COLO668 (cell line): Measurements from ENCODE around the gene PPP1R1C.

Source experiments
- DNase-seq: peaks from one replicate; lab custom pipeline; 2025; ENCODE audit not compliant: unreplicated experiment; lab: John Stamatoyannopoulos, UW

Gene PPP1R1C

GRCh38 chr2:182098648-182099047 lies 113.0 kb downstream of the PPP1R1C start:
- DNase-seq, result no peak

DNA sequence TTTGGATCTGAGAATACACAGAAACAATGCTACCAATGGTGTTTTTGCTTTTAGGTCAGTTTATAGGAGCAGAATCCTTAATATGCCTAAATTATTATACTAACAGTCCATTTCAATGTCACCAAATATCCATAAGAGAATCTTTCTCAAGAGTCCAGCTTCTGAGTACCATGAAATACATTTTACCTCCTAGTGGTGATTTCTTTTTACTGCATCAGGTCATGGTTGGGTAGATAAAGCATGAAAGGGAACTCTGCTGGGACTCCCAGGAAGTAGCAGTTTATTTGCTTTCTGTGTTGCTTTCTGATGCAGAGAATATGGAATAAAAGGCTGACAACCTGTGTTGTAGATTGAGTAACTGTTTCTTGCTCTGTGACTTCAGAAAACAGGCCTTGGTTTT lies 115.6 kb downstream of the PPP1R1C start:
- DNase-seq, result no peak

DNA sequence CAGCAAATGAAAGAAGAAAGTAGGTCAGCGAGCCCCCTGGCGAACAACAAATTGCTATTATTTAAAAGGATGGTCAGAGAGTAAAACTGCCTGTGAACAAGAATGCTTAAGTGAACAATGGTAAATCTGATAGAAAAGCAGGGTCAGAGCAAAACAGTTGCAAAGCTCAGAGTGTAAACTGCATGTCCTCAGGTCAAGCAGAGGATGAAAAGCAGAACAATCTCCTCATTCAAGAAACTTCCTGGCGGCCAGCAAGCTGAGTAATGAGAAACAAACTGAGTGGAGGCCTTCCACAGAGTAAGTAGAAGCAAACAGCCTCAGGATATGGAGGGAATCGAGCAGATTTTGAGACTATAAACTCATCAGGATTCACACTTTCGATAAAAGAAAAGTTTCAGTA lies 117.9 kb downstream of the PPP1R1C start:
- DNase-seq, result no peak

DNA sequence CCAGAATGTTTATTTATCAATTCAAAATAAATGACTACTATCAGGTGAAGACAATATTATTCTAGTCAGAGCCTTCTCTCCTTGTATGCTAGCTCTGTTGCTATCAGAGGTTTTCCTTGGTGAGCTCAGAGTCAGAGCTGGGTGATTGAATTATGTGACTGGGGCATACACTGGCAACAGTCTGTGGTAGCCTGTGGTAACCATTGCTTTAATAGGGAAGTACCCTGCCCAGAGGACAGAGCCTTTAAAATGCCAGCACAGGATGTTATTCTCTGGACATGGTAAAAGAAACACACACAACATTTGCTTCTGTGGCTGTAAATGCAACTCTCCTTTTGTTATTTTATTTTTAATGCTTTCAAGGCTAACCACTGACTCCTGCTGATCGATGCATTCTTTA lies 124.7 kb downstream of the PPP1R1C start:
- no peak for DNase-seq

DNA sequence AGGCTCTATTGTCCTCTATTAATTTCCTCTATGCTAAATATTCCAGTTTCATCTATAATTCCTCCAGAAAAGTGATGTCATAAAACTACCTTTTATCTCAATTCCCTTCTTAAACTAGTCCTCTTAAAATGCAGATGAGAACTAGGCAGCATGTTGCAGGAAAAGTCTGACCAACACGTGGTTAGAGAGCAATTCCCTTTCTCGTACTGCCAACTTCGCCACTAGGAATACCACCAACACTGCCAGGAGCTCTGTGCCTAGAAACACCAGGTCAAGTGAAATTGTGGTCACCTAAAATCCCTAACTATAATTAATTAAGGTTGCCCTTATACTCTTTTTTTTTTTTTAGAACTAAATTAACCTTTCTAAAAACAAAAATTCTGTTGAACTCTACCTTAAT lies 127.7 kb downstream of the PPP1R1C start:
- no peak for DNase-seq

- no peak for DNase-seq
Measured at GRCh38 chr2:182115258-182115657, 129.6 kb downstream of the PPP1R1C start.

GRCh38 chr2:182116774-182117173 lies 131.1 kb downstream of the PPP1R1C start:
- no peak for DNase-seq

DNA sequence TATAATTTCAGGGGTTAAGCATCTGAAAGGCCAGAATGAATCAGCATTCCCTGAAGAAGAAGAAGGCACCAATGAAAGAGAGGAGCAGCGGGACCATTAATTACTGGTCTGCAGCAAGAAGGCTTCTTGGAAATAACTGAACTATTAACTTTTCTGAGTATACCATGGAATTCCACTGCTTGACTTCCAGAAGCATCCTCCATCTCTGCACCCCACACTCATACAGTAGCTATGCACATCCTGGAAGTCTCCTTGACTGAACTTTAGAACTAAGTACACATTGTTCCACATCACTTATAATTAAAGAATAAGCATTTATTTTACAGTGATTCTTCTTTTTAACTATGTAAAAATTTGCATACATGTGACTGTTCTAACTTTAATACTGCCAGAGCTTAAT lies 131.5 kb downstream of the PPP1R1C start:
- DNase-seq, result no peak

DNA sequence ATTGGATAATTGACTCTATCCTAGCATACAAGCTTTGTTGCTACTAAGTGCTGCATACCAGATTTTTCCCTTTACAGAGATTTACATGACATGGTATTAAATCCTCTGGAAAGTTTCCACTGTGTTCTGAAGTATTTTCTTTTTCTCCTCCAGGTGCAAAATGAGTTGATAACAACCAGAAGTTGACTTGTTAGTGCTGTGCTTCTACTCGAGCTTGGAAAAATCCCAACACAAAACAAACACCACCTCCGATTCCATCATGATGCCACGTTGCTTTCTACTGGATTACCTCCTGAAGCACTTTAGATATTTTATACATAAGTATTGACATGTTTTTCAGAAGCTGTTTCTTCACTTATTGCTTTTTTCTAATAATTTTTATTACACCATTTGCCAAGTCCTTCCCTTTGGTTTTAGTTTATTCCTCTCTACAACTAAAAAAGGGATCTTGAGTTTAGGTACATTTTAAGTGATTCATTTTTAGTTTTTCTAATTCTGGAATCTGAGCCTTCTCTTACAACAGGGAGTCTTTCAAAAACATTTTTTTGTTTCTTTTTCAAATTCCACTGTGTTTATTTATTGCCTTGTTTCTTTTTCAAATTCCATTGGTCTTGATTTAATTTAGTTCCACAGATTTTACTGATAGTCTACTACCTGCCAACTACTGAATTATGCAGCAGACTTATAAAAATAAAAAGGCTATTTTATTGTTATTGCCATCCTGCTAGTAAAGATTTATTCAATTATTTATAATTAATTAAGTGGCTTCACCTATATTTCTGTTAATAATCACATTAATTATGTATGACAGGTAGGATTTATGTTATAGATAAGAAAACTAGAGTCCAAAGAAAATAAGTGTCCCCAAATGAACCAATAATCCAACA lies 143.4 kb downstream of the PPP1R1C start:
- no peak for DNase-seq

- no peak for DNase-seq
Measured at GRCh38 chr2:182132605-182133004, 147.0 kb downstream of the PPP1R1C start.

GRCh38 chr2:182133195-182133891 lies 147.7 kb downstream of the PPP1R1C start:
- DNase-seq, result no peak

- no peak for DNase-seq
Measured at GRCh38 chr2:182134201-182134600, 148.5 kb downstream of the PPP1R1C start.

GRCh38 chr2:182142062-182142461 lies 156.4 kb downstream of the PPP1R1C start:
- no peak for DNase-seq

GRCh38 chr2:182144041-182144775 lies 158.6 kb downstream of the PPP1R1C start:
- DNase-seq, result no peak

- DNase-seq, result no peak
Measured at GRCh38 chr2:182144776-182145165, 159.1 kb downstream of the PPP1R1C start.

DNA sequence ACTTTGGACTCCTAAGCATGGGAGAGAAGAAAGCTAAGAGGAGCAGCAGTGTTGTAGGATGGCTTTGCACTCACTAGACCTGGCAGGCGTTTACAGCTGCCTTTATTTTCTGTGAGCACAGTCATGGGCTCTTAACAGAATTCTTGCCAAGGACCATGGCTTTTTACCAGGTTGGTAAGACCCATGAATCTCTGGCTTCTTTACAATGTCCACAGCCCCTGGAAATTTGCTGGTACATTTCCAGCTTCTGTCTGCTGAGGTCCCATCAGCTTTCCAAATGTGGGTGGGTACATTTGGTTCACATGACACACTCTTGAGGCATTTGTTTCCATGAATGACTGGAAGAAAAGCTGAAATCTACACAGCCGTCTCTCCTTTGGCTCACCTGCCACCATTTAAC lies 162.7 kb downstream of the PPP1R1C start:
- DNase-seq, result no peak

GRCh38 chr2:182163878-182164277 lies 178.2 kb downstream of the PPP1R1C start:
- DNase-seq, result no peak

DNA sequence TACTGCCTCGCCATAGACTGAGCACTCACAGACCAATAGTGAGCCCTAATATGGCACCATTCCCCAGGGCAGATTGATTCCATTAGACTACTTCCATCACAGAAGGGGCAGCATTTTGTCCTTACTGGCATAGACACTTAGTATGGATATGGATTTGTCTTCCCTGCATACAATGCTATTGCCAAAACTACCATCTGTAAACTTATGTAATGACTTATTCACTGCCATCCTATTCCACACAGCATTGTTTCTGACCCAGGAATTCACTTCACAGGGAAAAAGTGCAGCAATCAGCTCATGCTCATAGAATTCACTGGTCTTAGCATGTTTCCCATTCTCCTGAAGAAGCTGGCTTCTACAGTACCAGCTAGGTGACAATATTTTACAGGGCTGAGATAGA lies 179.0 kb downstream of the PPP1R1C start:
- DNase-seq, result no peak

- no peak for DNase-seq
Measured at GRCh38 chr2:182165202-182165601, 179.5 kb downstream of the PPP1R1C start.

DNA sequence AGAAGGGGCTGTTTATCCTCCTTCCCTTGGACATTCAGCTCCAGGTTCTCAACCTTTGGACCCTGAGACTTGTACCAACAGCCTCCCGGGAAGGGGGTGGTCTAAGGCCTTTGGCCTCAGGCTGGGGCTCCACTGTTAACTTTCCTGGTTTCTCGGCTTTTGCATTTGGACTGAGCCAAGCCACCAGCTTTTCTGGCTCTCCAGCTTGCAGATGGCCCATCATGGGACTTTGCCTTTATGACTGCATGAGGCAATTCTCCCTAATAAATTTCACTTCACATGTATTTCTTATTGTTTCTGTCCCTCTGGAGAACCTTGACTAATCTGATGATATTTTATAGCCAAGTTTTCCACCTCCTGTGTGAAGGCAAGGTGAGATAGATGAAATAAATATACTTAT lies 180.8 kb downstream of the PPP1R1C start:
- no peak for DNase-seq

DNA sequence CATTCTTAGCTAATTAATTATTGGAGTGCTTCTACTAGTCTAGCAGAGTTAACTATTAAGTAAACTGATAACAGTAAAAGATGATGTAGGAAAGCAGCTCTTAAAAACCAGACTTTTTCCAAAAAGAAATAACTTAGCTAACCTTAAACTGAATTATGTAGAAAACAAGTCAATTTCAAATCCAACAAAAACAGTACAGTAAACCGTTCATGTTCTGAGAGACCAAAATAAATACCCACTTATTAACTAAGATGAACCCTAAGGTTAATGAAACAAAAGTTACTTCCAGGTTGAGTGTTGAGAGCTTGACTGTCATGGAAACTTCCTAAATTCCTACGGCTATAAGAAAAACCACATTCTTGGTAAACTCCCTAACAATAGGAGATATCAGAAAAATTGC lies 181.2 kb downstream of the PPP1R1C start:
- no peak for DNase-seq
